ENCODE results near the gene YIF1A.

Gene YIF1A

GRCh38 chr11:66285250-66285947 lies 3.5 kb downstream of the YIF1A start:
- H3K4me1 ChIP-seq (ENCODE audit: control insufficient read depth in 2 of 2, insufficient read depth in 2 of 2, low read length in 2 of 2), result peaks cover 25 to 26% of the 10 kb centered on the region in 2 donors
- H3K9ac ChIP-seq (ENCODE audit: low read depth in 1 of 2, low read length in 2 of 2), result no peak overlapping the region
- H3K27me3 ChIP-seq (ENCODE audit: control insufficient read depth in 2 of 2, insufficient read depth in 2 of 2, low read length in 2 of 2), result no peaks in the 10 kb centered on the region
- H3K9me3 ChIP-seq (ENCODE audit: control insufficient read depth in 2 of 2, low read length in 2 of 2), result no peaks in the 10 kb centered on the region
- peaks cover 6 to 9% of the 10 kb centered on the region in 2 donors for H3K36me3 ChIP-seq (ENCODE audit: control insufficient read depth in 2 of 2, insufficient read depth in 2 of 2, low read length in 2 of 2)
- no peak overlapping the region for H3K27ac ChIP-seq (ENCODE audit: low read depth in 2 of 2, low read length in 2 of 2)
- H3K4me3 ChIP-seq (ENCODE audit: low read length in 2 of 2), result no peak overlapping the region

GRCh38 chr11:66284526-66285078 lies 4.3 kb downstream of the YIF1A start:
- no peak overlapping the region for H3K27ac ChIP-seq (ENCODE audit: low read depth in 2 of 2, low read length in 2 of 2)
- H3K27me3 ChIP-seq (ENCODE audit: control insufficient read depth in 2 of 2, insufficient read depth in 2 of 2, low read length in 2 of 2), result no peaks in the 10 kb centered on the region
- peaks cover 18% of the 10 kb centered on the region in 2 donors for H3K4me1 ChIP-seq (ENCODE audit: control insufficient read depth in 2 of 2, insufficient read depth in 2 of 2, low read length in 2 of 2)
- no peak overlapping the region for H3K9ac ChIP-seq (ENCODE audit: low read depth in 1 of 2, low read length in 2 of 2)
- peaks cover 6 to 9% of the 10 kb centered on the region in 2 donors for H3K36me3 ChIP-seq (ENCODE audit: control insufficient read depth in 2 of 2, insufficient read depth in 2 of 2, low read length in 2 of 2)
- no peaks in the 10 kb centered on the region for H3K9me3 ChIP-seq (ENCODE audit: control insufficient read depth in 2 of 2, low read length in 2 of 2)
- no peak overlapping the region for H3K4me3 ChIP-seq (ENCODE audit: low read length in 2 of 2)

DNA sequence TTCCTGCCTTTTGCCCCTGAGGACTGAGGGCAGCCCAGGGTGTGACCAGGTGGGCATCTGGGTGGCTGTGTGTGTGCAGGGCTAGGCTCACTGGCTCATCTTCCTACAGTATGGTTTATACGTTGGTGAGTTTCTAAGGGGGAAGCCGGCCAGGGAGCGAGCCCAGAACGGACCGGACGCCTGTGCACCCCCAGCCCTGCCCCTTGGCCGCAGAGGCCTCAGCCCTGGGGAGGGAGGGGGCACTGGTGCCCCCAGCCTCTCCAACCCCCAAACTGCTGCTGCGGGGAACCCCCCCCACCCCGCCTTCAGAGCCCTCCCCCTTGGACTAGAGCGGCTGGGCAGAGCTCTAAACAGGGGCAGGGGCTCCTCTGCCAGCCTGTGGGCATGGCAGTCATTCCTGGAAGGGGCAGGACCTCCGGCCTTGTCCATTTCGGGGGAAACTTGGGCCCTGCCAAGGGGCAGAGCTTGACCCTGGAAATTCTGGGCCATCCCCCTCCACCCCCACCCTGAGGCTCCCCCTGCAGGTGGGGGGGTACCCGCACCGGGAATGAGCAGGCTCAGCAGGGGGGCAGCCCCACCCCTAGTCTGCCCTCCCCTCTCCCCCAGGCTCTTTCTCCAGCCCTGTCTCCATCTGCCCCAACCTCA lies 5.4 kb downstream of the YIF1A start:
- Histone ChIP-seq H3K27ac (ENCODE audit: low read depth in 2 of 2, low read length in 2 of 2) (no peak overlapping the region), H3K36me3 (ENCODE audit: control insufficient read depth in 2 of 2, insufficient read depth in 2 of 2, low read length in 2 of 2) (peaks cover 6 to 9% of the 10 kb centered on the region in 2 donors), H3K4me1 (ENCODE audit: control insufficient read depth in 2 of 2, insufficient read depth in 2 of 2, low read length in 2 of 2) (peaks cover 16% of the 10 kb centered on the region in 2 donors), H3K9ac (ENCODE audit: low read depth in 1 of 2, low read length in 2 of 2) (no peak overlapping the region), H3K9me3 (ENCODE audit: control insufficient read depth in 2 of 2, low read length in 2 of 2) (no peaks in the 10 kb centered on the region), H3K4me3 (ENCODE audit: low read length in 2 of 2) (no peak overlapping the region), H3K27me3 (ENCODE audit: control insufficient read depth in 2 of 2, insufficient read depth in 2 of 2, low read length in 2 of 2) (no peaks in the 10 kb centered on the region)

GRCh38 chr11:66282468-66283455 lies 6.2 kb downstream of the YIF1A start:
- no peaks in the 10 kb centered on the region for H3K9me3 ChIP-seq (ENCODE audit: control insufficient read depth in 2 of 2, low read length in 2 of 2)
- H3K36me3 ChIP-seq (ENCODE audit: control insufficient read depth in 2 of 2, insufficient read depth in 2 of 2, low read length in 2 of 2), result peaks cover 6 to 9% of the 10 kb centered on the region in 2 donors
- H3K27ac ChIP-seq (ENCODE audit: low read depth in 2 of 2, low read length in 2 of 2), result peak overlapping the region in 1 of 2 donors; percentile 4
- no peak overlapping the region for H3K9ac ChIP-seq (ENCODE audit: low read depth in 1 of 2, low read length in 2 of 2)
- H3K4me1 ChIP-seq (ENCODE audit: control insufficient read depth in 2 of 2, insufficient read depth in 2 of 2, low read length in 2 of 2), result peaks cover 8 to 9% of the 10 kb centered on the region in 2 donors
- no peak overlapping the region for H3K4me3 ChIP-seq (ENCODE audit: low read length in 2 of 2)
- no peaks in the 10 kb centered on the region for H3K27me3 ChIP-seq (ENCODE audit: control insufficient read depth in 2 of 2, insufficient read depth in 2 of 2, low read length in 2 of 2)

- H3K9ac ChIP-seq (ENCODE audit: low read depth in 1 of 2, low read length in 2 of 2), result no peak overlapping the region
- no peak overlapping the region for H3K27ac ChIP-seq (ENCODE audit: low read depth in 2 of 2, low read length in 2 of 2)
- H3K4me1 ChIP-seq (ENCODE audit: control insufficient read depth in 2 of 2, insufficient read depth in 2 of 2, low read length in 2 of 2), result peaks cover 8% of the 10 kb centered on the region in 2 donors
- peaks cover 6 to 9% of the 10 kb centered on the region in 2 donors for H3K36me3 ChIP-seq (ENCODE audit: control insufficient read depth in 2 of 2, insufficient read depth in 2 of 2, low read length in 2 of 2)
- no peaks in the 10 kb centered on the region for H3K27me3 ChIP-seq (ENCODE audit: control insufficient read depth in 2 of 2, insufficient read depth in 2 of 2, low read length in 2 of 2)
- no peak overlapping the region for H3K4me3 ChIP-seq (ENCODE audit: low read length in 2 of 2)
- no peaks in the 10 kb centered on the region for H3K9me3 ChIP-seq (ENCODE audit: control insufficient read depth in 2 of 2, low read length in 2 of 2)
Measured at GRCh38 chr11:66281776-66282467, 7.0 kb downstream of the YIF1A start.

- Histone ChIP-seq H3K9ac (ENCODE audit: low read depth in 1 of 2, low read length in 2 of 2) (no peak overlapping the region), H3K4me3 (ENCODE audit: low read length in 2 of 2) (no peak overlapping the region), H3K4me1 (ENCODE audit: control insufficient read depth in 2 of 2, insufficient read depth in 2 of 2, low read length in 2 of 2) (peaks cover 8% of the 10 kb centered on the region in 2 donors), H3K27ac (ENCODE audit: low read depth in 2 of 2, low read length in 2 of 2) (no peak overlapping the region), H3K36me3 (ENCODE audit: control insufficient read depth in 2 of 2, insufficient read depth in 2 of 2, low read length in 2 of 2) (peaks cover 7 to 13% of the 10 kb centered on the region in 2 donors), H3K9me3 (ENCODE audit: control insufficient read depth in 2 of 2, low read length in 2 of 2) (no peaks in the 10 kb centered on the region), H3K27me3 (ENCODE audit: control insufficient read depth in 2 of 2, insufficient read depth in 2 of 2, low read length in 2 of 2) (no peaks in the 10 kb centered on the region)
Measured at GRCh38 chr11:66281001-66281400, 7.9 kb downstream of the YIF1A start.

- no peaks in the 10 kb centered on the region for H3K9me3 ChIP-seq (ENCODE audit: control insufficient read depth in 2 of 2, low read length in 2 of 2)
- H3K36me3 ChIP-seq (ENCODE audit: control insufficient read depth in 2 of 2, insufficient read depth in 2 of 2, low read length in 2 of 2), result peaks cover 6 to 18% of the 10 kb centered on the region in 2 donors
- peaks cover 8% of the 10 kb centered on the region in 2 donors for H3K4me1 ChIP-seq (ENCODE audit: control insufficient read depth in 2 of 2, insufficient read depth in 2 of 2, low read length in 2 of 2)
- H3K4me3 ChIP-seq (ENCODE audit: low read length in 2 of 2), result no peak overlapping the region
- no peak overlapping the region for H3K27ac ChIP-seq (ENCODE audit: low read depth in 2 of 2, low read length in 2 of 2)
- H3K27me3 ChIP-seq (ENCODE audit: control insufficient read depth in 2 of 2, insufficient read depth in 2 of 2, low read length in 2 of 2), result no peaks in the 10 kb centered on the region
- no peak overlapping the region for H3K9ac ChIP-seq (ENCODE audit: low read depth in 1 of 2, low read length in 2 of 2)
Measured at GRCh38 chr11:66280428-66280827, 8.5 kb downstream of the YIF1A start.

GRCh38 chr11:66279092-66279734 lies 9.7 kb downstream of the YIF1A start:
- Histone ChIP-seq H3K9ac (ENCODE audit: low read depth in 1 of 2, low read length in 2 of 2) (no peak overlapping the region), H3K9me3 (ENCODE audit: control insufficient read depth in 2 of 2, low read length in 2 of 2) (no peaks in the 10 kb centered on the region), H3K27ac (ENCODE audit: low read depth in 2 of 2, low read length in 2 of 2) (no peak overlapping the region), H3K27me3 (ENCODE audit: control insufficient read depth in 2 of 2, insufficient read depth in 2 of 2, low read length in 2 of 2) (no peaks in the 10 kb centered on the region), H3K36me3 (ENCODE audit: control insufficient read depth in 2 of 2, insufficient read depth in 2 of 2, low read length in 2 of 2) (peaks cover 13 to 22% of the 10 kb centered on the region in 2 donors), H3K4me1 (ENCODE audit: control insufficient read depth in 2 of 2, insufficient read depth in 2 of 2, low read length in 2 of 2) (peaks cover 8% of the 10 kb centered on the region in 2 donors), H3K4me3 (ENCODE audit: low read length in 2 of 2) (no peak overlapping the region)
